OCI-LY7 (cell line): Measurements from ENCODE around the gene ALK.

Experiments used
- CTCF ChIP-seq: fragments of 200-600 bp; sonication (generic); conservative IDR thresholded peaks from 2 replicates; pipeline ENCODE4 v1.5.1; 2014; ENCODE audit warnings: mild to moderate bottlenecking, antibody characterized with exemption, low read length, moderate library complexity, mixed read lengths
- EZH2phosphoT487 ChIP-seq: fragments of 200-600 bp; sonication (generic); IDR thresholded peaks from 2 replicates; pipeline ENCODE4 v1.6.1; 2018; ENCODE audit warnings: low read depth, borderline replicate concordance, mild to moderate bottlenecking, mixed run types, antibody characterized with exemption, low read length, moderate library complexity, mixed read lengths

- no peak for TF ChIP-seq CTCF
- TF ChIP-seq EZH2phosphoT487, result no peak
Measured at GRCh38 chr2:29776406-29776805, 145.0 kb downstream of the ALK start.
